ENCODE measurements around the gene GSAP. TPM values are rescaled to one million over a fixed set of nuclear protein-coding genes. Genes with fewer than 3 reads are reported as not detected.

The GSAP gene
- polyA plus RNA-seq, 1 donor from 2014 or later = 0.21 TPM

DNA sequence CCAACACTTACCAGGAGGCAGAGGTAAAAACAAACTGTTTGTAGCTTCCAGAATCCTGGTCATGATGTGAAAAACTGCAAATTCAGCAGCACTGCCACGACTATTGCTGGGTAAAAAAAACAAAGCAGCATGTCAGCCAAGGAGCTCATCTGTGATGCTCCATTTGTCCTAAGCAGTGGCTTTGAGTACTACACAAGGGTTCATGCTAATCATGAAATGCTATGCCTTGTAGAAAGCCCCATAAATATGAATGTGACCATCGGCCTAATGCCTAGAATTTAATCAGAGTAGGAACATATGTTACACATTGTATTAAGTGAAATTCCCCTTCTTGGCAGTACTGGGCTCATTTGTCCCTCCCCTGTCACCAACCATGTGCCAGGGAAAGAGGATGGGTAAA is 95.4 kb downstream of the GSAP start:
- Histone ChIP-seq H3K79me2 (replicated peaks; ENCODE audit: insufficient read depth, low read length) (no peaks in the 10 kb centered on the region), H3K27ac (ENCODE audit: low read length) (no peak overlapping the region), H3K9me2 (ENCODE audit: insufficient read depth, low read length) (no peaks in the 10 kb centered on the region), H3K4me2 (ENCODE audit: low read length) (no peak overlapping the region), H3K4me3 (ENCODE audit: low read length) (no peak overlapping the region), H4K20me1 (ENCODE audit: insufficient read depth) (no peaks in the 10 kb centered on the region), H3K27me3 (ENCODE audit: insufficient read depth, low read depth, low read length) (no peaks in the 10 kb centered on the region), H3K9me3 (ENCODE audit: low read length) (no peaks in the 10 kb centered on the region), H2AFZ (ENCODE audit: low read depth, low read length) (no peak overlapping the region), H3K9ac (ENCODE audit: low read length) (no peak overlapping the region), H3K36me3 (ENCODE audit: insufficient read depth, low read length) (no peaks in the 10 kb centered on the region), H3F3A (ENCODE audit: insufficient read depth, low read length, poor library complexity, severe bottlenecking) (no peaks in the 10 kb centered on the region)
- no peak for TF ChIP-seq EZH2 (IDR thresholded peaks at IDR 0.05; ENCODE audit: borderline replicate concordance, insufficient read depth, low read length, poor library complexity, severe bottlenecking)
- TF ChIP-seq POLR2AphosphoS5 (IDR thresholded peaks at IDR 0.05) = no peak
- TF ChIP-seq EP300 (conservative IDR thresholded peaks at IDR 0.05; ENCODE audit: poor library complexity, severe bottlenecking) = no peak
- no peak for TF ChIP-seq MXI1 (conservative IDR thresholded peaks at IDR 0.05; ENCODE audit: poor library complexity, severe bottlenecking)
- no peak for TF ChIP-seq SMC3 (conservative IDR thresholded peaks at IDR 0.05; ENCODE audit: poor library complexity)
- TF ChIP-seq RAD21 (conservative IDR thresholded peaks at IDR 0.05) = no peak
- TF ChIP-seq, protein P1, sequence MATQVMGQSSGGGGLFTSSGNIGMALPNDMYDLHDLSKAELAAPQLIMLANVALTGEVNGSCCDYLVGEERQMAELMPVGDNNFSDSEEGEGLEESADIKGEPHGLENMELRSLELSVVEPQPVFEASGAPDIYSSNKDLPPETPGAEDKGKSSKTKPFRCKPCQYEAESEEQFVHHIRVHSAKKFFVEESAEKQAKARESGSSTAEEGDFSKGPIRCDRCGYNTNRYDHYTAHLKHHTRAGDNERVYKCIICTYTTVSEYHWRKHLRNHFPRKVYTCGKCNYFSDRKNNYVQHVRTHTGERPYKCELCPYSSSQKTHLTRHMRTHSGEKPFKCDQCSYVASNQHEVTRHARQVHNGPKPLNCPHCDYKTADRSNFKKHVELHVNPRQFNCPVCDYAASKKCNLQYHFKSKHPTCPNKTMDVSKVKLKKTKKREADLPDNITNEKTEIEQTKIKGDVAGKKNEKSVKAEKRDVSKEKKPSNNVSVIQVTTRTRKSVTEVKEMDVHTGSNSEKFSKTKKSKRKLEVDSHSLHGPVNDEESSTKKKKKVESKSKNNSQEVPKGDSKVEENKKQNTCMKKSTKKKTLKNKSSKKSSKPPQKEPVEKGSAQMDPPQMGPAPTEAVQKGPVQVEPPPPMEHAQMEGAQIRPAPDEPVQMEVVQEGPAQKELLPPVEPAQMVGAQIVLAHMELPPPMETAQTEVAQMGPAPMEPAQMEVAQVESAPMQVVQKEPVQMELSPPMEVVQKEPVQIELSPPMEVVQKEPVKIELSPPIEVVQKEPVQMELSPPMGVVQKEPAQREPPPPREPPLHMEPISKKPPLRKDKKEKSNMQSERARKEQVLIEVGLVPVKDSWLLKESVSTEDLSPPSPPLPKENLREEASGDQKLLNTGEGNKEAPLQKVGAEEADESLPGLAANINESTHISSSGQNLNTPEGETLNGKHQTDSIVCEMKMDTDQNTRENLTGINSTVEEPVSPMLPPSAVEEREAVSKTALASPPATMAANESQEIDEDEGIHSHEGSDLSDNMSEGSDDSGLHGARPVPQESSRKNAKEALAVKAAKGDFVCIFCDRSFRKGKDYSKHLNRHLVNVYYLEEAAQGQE (IDR thresholded peaks at IDR 0.05; ENCODE audit: borderline replicate concordance) = no peak
- no peak for TF ChIP-seq TAF1 (IDR thresholded peaks at IDR 0.05; ENCODE audit: low read depth)
- TF ChIP-seq, protein P2, sequence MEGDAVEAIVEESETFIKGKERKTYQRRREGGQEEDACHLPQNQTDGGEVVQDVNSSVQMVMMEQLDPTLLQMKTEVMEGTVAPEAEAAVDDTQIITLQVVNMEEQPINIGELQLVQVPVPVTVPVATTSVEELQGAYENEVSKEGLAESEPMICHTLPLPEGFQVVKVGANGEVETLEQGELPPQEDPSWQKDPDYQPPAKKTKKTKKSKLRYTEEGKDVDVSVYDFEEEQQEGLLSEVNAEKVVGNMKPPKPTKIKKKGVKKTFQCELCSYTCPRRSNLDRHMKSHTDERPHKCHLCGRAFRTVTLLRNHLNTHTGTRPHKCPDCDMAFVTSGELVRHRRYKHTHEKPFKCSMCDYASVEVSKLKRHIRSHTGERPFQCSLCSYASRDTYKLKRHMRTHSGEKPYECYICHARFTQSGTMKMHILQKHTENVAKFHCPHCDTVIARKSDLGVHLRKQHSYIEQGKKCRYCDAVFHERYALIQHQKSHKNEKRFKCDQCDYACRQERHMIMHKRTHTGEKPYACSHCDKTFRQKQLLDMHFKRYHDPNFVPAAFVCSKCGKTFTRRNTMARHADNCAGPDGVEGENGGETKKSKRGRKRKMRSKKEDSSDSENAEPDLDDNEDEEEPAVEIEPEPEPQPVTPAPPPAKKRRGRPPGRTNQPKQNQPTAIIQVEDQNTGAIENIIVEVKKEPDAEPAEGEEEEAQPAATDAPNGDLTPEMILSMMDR (IDR thresholded peaks at IDR 0.05; ENCODE audit: poor library complexity, severe bottlenecking) = no peak

DNA sequence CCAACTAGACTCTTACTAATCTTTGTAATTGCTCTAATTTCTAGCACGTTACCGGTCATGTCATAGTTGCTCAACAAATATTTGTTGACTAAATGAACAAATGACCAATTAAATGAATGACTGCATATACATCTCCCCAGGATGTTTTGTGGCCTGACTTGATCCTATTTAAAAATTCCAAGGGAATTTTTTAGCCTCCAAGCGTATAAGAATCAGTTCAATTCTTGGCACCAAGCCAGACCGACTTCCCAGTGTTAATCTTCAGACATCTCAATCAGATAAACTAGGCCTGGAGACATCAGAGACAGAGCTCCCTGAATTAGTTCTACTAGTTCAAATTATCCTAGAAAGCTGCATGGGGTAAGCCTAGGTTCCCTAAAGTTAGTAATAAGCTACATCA is 96.0 kb downstream of the GSAP start:
- no peaks in the 10 kb centered on the region for H3K27me3 ChIP-seq (ENCODE audit: insufficient read depth, low read depth, low read length)
- no peak overlapping the region for H3K9ac ChIP-seq (ENCODE audit: low read length)
- no peak overlapping the region for H2AFZ ChIP-seq (ENCODE audit: low read depth, low read length)
- H3F3A ChIP-seq (ENCODE audit: insufficient read depth, low read length, poor library complexity, severe bottlenecking) = no peaks in the 10 kb centered on the region
- H3K36me3 ChIP-seq (ENCODE audit: insufficient read depth, low read length) = no peaks in the 10 kb centered on the region
- no peaks in the 10 kb centered on the region for H3K9me2 ChIP-seq (ENCODE audit: insufficient read depth, low read length)
- no peak overlapping the region for H3K4me3 ChIP-seq (ENCODE audit: low read length)
- no peak overlapping the region for H3K4me2 ChIP-seq (ENCODE audit: low read length)
- no peaks in the 10 kb centered on the region for H4K20me1 ChIP-seq (ENCODE audit: insufficient read depth)
- TF ChIP-seq MXI1 (conservative IDR thresholded peaks at IDR 0.05; ENCODE audit: poor library complexity, severe bottlenecking) = no peak
- TF ChIP-seq EZH2 (IDR thresholded peaks at IDR 0.05; ENCODE audit: borderline replicate concordance, insufficient read depth, low read length, poor library complexity, severe bottlenecking) = no peak
- TF ChIP-seq EP300 (conservative IDR thresholded peaks at IDR 0.05; ENCODE audit: poor library complexity, severe bottlenecking) = no peak
- TF ChIP-seq, protein P1 (IDR thresholded peaks at IDR 0.05; ENCODE audit: borderline replicate concordance) = no peak
- no peak for TF ChIP-seq RAD21 (conservative IDR thresholded peaks at IDR 0.05)
- TF ChIP-seq, protein P2 (IDR thresholded peaks at IDR 0.05; ENCODE audit: poor library complexity, severe bottlenecking) = no peak
- no peak for TF ChIP-seq POLR2AphosphoS5 (IDR thresholded peaks at IDR 0.05)
- TF ChIP-seq SMC3 (conservative IDR thresholded peaks at IDR 0.05; ENCODE audit: poor library complexity) = no peak
- TF ChIP-seq TAF1 (IDR thresholded peaks at IDR 0.05; ENCODE audit: low read depth) = no peak
- H3K9me3 ChIP-seq (ENCODE audit: low read length) = no peaks in the 10 kb centered on the region
- H3K79me2 ChIP-seq (replicated peaks; ENCODE audit: insufficient read depth, low read length) = no peaks in the 10 kb centered on the region
- no peak overlapping the region for H3K27ac ChIP-seq (ENCODE audit: low read length)
